Prostate gland (tissue), 2 donors: ENCODE measurements around the gene MMP14. TPM values are rescaled to one million over a fixed set of nuclear protein-coding genes. Genes with fewer than 3 reads are reported as not detected.

Experiments used
- DNase-seq: peaks from one replicate; pipeline ENCODE4 v3.0.0-alpha.2; 2019; ENCODE audit warnings: low spot score
- H3K27ac ChIP-seq, 2 donors: fragments of 200-600 bp; sonication (generic); 2 replicates each; pipeline ENCODE4 v1.5.1; 2017 to 2019
- H3K27me3 ChIP-seq: fragments of 200-600 bp; sonication (generic); replicated peaks from 2 replicates; pipeline ENCODE4 v1.5.1; 2019; ENCODE audit not compliant: insufficient read depth
- H3K36me3 ChIP-seq, 2 donors: fragments of 200-600 bp; sonication (generic); 1 replicate in 1 of 2; 2 replicates in 1 of 2; pipeline versions ENCODE4 v1.5.1 to v1.8.1; 2017 to 2019
- H3K4me1 ChIP-seq: fragments of 200-600 bp; sonication (generic); replicated peaks from 2 replicates; pipeline ENCODE4 v1.5.1; 2019
- H3K4me3 ChIP-seq, 2 donors: fragments of 200-600 bp; sonication (generic); 2 replicates each; pipeline ENCODE4 v1.5.1; 2017 to 2019
- H3K9me3 ChIP-seq: fragments of 200-600 bp; sonication (generic); 2 replicates; pipeline ENCODE4 v1.5.1; 2017
- POLR2A ChIP-seq: fragments of 450-650 bp; IDR thresholded peaks from one replicate; pipeline ENCODE4 v1.6.1; 2016; ENCODE audit warnings: antibody characterized with exemption, mild to moderate bottlenecking
- POLR2AphosphoS5 ChIP-seq: sonication (generic); formaldehyde crosslinking; IDR thresholded peaks from one replicate; pipeline ENCODE4 v1.6.1; 2017; ENCODE audit warnings: antibody characterized with exemption
- WGBS: methylation state at CpG from one replicate; pipeline ENCODE4 v1.1.5; 2018; 5-methylcytosine and 5-hydroxymethylcytosine counted together
- intact Hi-C: fragments of 100-400 bp; cut with DNase I; formaldehyde crosslinking; loops from one replicate; pipeline ENCODE4 v1.14.2; 2022
- total RNA-seq, 2 donors: library from RNA; depleted of rRNA; stranded (reverse); fragments of >200 nt; gene quantifications; one replicate each; pipeline ENCODE4 v1.1.0, GENCODE V29; 2016
- TF ChIP-seq, protein P1 (sequence below), 4 experiments: fragments of 200-600 bp in 2 of 4; fragments of 450-650 bp in 2 of 4; sonication (generic) in 2 of 4; IDR thresholded peaks; 1 replicate in 3 of 4; 2 replicates in 1 of 4; pipeline ENCODE4 v1.5.1; 2016 to 2019; ENCODE audit warnings: antibody characterized with exemption in 4 of 4, mild to moderate bottlenecking in 2 of 4, moderate library complexity in 2 of 4

MMP14 gene
- total RNA-seq, 2 donors from 2014 or later, result 64.9 to 90.4 TPM

GRCh38 chr14:22885975-22886374 lies 49.6 kb downstream of the MMP14 start:
- WGBS, result 87% methylated on average over 21 of the region's 21 CpGs
- Histone ChIP-seq H3K4me3 (peak overlapping the region in 1 of 2 donors; percentile 41), H3K36me3 (no peaks in the 10 kb centered on the region), H3K4me1 (no peaks in the 10 kb centered on the region), H3K27me3 (no peaks in the 10 kb centered on the region), H3K27ac (peak overlapping the region in 1 of 2 donors; percentile 75), H3K9me3 (no peaks in the 10 kb centered on the region)
- intact Hi-C loops, result no loop called here
- DNase-seq, result no peak
- TF ChIP-seq POLR2AphosphoS5 (no peak), POLR2A (no peak)
- TF ChIP-seq, protein P1, sequence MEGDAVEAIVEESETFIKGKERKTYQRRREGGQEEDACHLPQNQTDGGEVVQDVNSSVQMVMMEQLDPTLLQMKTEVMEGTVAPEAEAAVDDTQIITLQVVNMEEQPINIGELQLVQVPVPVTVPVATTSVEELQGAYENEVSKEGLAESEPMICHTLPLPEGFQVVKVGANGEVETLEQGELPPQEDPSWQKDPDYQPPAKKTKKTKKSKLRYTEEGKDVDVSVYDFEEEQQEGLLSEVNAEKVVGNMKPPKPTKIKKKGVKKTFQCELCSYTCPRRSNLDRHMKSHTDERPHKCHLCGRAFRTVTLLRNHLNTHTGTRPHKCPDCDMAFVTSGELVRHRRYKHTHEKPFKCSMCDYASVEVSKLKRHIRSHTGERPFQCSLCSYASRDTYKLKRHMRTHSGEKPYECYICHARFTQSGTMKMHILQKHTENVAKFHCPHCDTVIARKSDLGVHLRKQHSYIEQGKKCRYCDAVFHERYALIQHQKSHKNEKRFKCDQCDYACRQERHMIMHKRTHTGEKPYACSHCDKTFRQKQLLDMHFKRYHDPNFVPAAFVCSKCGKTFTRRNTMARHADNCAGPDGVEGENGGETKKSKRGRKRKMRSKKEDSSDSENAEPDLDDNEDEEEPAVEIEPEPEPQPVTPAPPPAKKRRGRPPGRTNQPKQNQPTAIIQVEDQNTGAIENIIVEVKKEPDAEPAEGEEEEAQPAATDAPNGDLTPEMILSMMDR (IDR thresholded peaks at IDR 0.05), result no peak

- DNase-seq, result peak; percentile 64
- Histone ChIP-seq H3K27ac (peak overlapping the region; percentile 72 to 75), H3K9me3 (no peaks in the 10 kb centered on the region), H3K4me3 (peak overlapping the region; percentile 41 to 45), H3K27me3 (no peaks in the 10 kb centered on the region), H3K36me3 (no peaks in the 10 kb centered on the region), H3K4me1 (no peaks in the 10 kb centered on the region)
- TF ChIP-seq POLR2AphosphoS5 (no peak), POLR2A (peak; percentile 47)
- TF ChIP-seq, protein P1 (IDR thresholded peaks at IDR 0.05), result peak in 2 of 4 experiments; percentile 4 to 21
- WGBS, result 3% methylated on average over 75 of the region's 77 CpGs
- intact Hi-C loops, result no loop called here
Observed at GRCh38 chr14:22886500-22887259, 50.3 kb downstream of the MMP14 start.

- Histone ChIP-seq H3K4me3 (peak overlapping the region; percentile 41 to 45), H3K27ac (peak overlapping the region; percentile 72 to 75)
Observed at GRCh38 chr14:22887260-22887989, 51.0 kb downstream of the MMP14 start.

DNA sequence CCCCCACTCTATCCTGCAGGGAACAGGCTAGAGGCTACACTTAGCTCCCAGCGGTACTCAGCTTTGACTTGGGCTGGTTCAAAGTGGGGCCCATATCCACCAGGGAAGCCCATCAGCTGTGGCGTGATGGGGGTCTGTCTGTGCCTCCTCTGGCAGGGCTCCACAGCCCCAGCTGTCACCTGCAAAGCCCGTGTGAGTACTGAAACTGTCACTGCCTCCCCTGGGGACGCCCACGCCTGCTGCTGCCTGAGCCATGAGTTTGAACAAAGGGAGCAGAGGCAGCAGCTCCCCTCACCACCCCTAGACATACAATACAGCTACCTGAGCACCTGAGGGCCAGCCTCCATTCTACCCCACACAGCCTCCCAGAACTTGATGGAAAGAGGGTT lies 51.6 kb downstream of the MMP14 start:
- Histone ChIP-seq H3K9me3 (no peaks in the 10 kb centered on the region), H3K27me3 (no peaks in the 10 kb centered on the region), H3K4me3 (peak overlapping the region; percentile 41 to 45), H3K27ac (no peak overlapping the region), H3K36me3 (no peaks in the 10 kb centered on the region), H3K4me1 (no peaks in the 10 kb centered on the region)
- intact Hi-C loops, result no loop called here
- DNase-seq, result no peak
- WGBS, result 48% methylated on average over 5 of the region's 5 CpGs
- TF ChIP-seq, protein P1 (IDR thresholded peaks at IDR 0.05), result no peak
- TF ChIP-seq POLR2AphosphoS5, result no peak
- no peak for TF ChIP-seq POLR2A

More at GRCh38 chr14:22887260-22887989, 51.0 kb downstream of the MMP14 start:
- intact Hi-C loops, result no loop called here
- no peaks in the 10 kb centered on the region for H3K36me3 ChIP-seq
- H3K27me3 ChIP-seq, result no peaks in the 10 kb centered on the region
- no peaks in the 10 kb centered on the region for H3K9me3 ChIP-seq
- 16% methylated on average over 11 of the region's 11 CpGs for WGBS
- no peaks in the 10 kb centered on the region for H3K4me1 ChIP-seq
- peak; percentile 82 for DNase-seq
- TF ChIP-seq, protein P1 (IDR thresholded peaks at IDR 0.05), result peak in 1 of 4 experiments; percentile 1
- TF ChIP-seq POLR2AphosphoS5 (peak; percentile 82), POLR2A (no peak)
